Measurements from ENCODE around the gene NSUN5.
"Not testable (repeated sequence)": the region's sequence is repeated elsewhere in the genome, so short reads cannot be mapped to it uniquely, and the experiment has no call there.

GRCh38 chr7:73327922-73328321, 19.3 kb upstream of the NSUN5 start, which contains the start of the genes FKBP6 and TRIM50:
- TF ChIP-seq CTCF (conservative IDR thresholded peaks at IDR 0.05; ENCODE audit: low read depth, low read length); EZH2 (IDR thresholded peaks at IDR 0.05; ENCODE audit: borderline replicate concordance, low read depth, low read length, poor library complexity, severe bottlenecking): not testable (repeated sequence)

Measured in A673 (cell line).